EH (cell line): ENCODE data around the gene FAM236D.
"Not testable (repeated sequence)": the region's sequence is repeated elsewhere in the genome, so short reads cannot be mapped to it uniquely, and the experiment has no call there.

Source experiments
- DNase-seq: peaks from one replicate; pipeline ENCODE4 v3.0.0-alpha.2; 2015; ENCODE audit warnings: low read depth

FAM236D gene

GRCh38 chrX:72808110-72808509 lies at the start of gene FAM236D:
Gene FAM236D, minus strand, starts transcription at chrX:72808210. Its CDS starts 100 bp downstream, at chrX:72808110.
- DNase-seq = not testable (repeated sequence)

DNA sequence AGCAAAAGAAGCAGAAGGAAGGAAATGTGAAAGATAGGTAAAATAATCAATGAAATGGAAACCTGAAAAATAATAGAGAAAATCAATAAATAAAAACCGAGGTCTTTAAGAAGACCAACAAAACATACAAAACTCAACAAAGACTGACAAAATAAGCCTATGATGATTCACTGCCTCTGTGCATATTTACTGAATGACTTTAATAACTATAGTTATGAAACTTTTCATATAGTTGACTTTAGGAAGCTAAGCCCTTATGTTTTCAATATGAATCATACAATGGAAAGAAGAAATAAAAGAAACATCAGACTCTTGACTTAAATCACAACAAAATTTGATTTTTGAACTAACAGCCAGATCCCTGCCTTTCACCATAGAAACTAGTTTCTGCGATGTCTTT lies 29.5 kb upstream of the FAM236D start:
- DNase-seq = not testable (repeated sequence)

- not testable (repeated sequence) for DNase-seq
These were observed 22.7 kb upstream of the FAM236D start for GRCh38 chrX:72830701-72831100.

DNA sequence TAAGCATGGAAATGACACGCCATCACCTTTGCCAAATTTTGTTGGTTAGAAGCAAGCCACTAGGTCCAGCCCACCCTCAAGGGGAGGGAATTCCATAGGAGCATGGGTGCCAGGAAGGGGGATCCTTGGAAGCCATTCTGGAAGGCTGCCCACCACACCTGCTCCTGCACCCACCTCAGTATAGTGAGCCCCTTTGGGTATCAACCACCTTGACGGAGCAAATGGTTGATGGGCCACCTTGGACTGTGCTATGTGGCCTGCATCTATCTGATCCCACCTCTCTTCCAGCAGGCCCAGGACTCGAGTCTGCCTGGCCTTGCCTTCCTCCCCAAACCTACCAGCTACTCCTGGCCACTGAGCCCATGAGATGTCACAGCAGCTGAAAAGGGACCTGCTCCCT lies 17.6 kb downstream of the FAM236D start:
- not testable (repeated sequence) for DNase-seq

- DNase-seq = not testable (repeated sequence)
These were observed 19.9 kb downstream of the FAM236D start for GRCh38 chrX:72788142-72788541.

DNA sequence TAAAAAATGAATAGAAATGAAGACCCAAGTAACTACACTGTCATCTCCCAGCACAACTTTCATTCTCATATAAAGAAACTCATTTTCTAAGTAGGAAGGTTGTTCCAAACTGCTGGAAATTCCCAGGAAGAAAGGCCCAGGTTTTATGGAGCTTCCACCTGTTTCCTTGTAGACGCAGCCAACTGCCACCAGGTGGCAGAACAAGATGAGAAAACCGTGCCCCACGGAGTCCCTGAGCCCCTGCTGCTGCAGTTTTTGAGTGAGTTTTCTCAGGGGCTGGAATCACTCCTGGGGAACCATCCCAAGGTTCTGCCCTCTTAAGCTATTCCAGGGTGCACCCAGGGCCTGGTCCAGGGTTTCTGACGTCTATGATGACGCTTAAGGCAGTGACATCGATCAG lies 24.0 kb downstream of the FAM236D start:
- not testable (repeated sequence) for DNase-seq

GRCh38 chrX:72783365-72783936 lies 24.6 kb downstream of the FAM236D start:
- not testable (repeated sequence) for DNase-seq

GRCh38 chrX:72782560-72782959 lies 25.4 kb downstream of the FAM236D start, which contains the start of gene FAM236B:
Gene FAM236B, minus strand, starts transcription at chrX:72782660. Its CDS starts 100 bp downstream, at chrX:72782560.
- DNase-seq = not testable (repeated sequence)

GRCh38 chrX:72778146-72778545 lies 29.9 kb downstream of the FAM236D start:
- DNase-seq = not testable (repeated sequence)

GRCh38 chrX:72777467-72777790 lies 30.6 kb downstream of the FAM236D start:
- not testable (repeated sequence) for DNase-seq

DNA sequence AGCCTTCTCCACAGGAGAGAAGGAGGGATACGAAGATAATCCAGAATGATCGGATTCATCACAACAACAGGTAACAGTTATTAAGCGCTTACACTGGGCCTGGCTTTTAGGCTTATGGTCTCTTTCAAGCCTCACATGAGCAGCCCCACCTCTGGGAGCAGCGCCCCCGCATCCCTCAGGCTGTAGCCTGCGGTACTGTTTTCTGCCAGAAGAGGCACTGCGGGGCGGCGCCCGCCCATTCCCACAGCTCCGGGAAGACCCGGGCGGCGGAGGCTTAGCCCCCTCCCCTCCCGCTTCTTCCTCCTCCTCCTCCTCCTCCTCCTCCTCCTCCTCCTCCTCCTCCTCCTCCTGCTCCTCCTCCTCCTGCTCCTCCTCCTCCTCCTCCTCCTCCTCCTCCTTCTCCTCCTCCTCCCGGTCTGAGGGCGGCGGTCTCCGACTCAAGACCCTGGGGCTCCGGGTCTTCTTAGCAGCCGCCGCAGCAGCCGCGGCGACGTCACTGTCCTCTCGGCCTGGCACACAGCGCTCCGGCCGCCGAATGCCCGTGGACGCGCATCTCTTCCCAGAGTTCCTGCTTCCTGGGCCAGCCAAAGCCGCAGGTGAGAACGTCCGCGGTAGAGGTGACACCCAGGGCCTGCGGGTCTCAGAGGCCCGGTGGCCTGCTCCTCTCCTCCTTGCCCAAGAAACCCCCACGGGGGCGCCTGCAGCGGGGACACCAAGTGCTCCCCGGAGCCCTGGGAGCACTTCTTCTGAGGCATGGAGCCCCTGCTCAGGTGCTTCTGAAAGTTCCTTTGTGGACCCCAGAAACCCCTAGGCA lies 31.1 kb downstream of the FAM236D start, which contains the start of gene DMRTC1B:
Gene DMRTC1B (plus strand): TSS at position 238 of the 814 bp plus-strand sequence. CDS start 68,246 bp downstream, outside the sequence.
- DNase-seq = not testable (repeated sequence)

- DNase-seq = not testable (repeated sequence)
These were observed 47.6 kb downstream of the FAM236D start for GRCh38 chrX:72760454-72760853.
